HCT116 (cell line): Measurements from ENCODE around the gene CAP2.

Experiments used
- CEBPB ChIP-seq: IDR thresholded peaks from 2 replicates; pipeline ENCODE4 v1.6.1; 2012; ENCODE audit warnings: low read depth
- CTCF ChIP-seq, 3 experiments: fragments of 200-600 bp in 1 of 3; sonication (generic) in 1 of 3; IDR thresholded peaks in 2 of 3; conservative IDR thresholded peaks in 1 of 3; 2 replicates each; pipeline ENCODE4 v1.5.1; 2012 to 2017; ENCODE audit warnings: low read depth in 2 of 3, low read length in 2 of 3, antibody characterized with exemption in 1 of 3, borderline replicate concordance in 1 of 3, control low read depth in 1 of 3, mild to moderate bottlenecking in 1 of 3, mixed read lengths in 1 of 3, mixed run types in 1 of 3, moderate library complexity in 1 of 3; ENCODE audit not compliant: insufficient read depth in 1 of 3
- EGR1 ChIP-seq: IDR thresholded peaks from 2 replicates; pipeline ENCODE4 v1.6.1; 2012; ENCODE audit warnings: low read depth
- EZH2phosphoT487 ChIP-seq: fragments of 200-600 bp; IDR thresholded peaks from 2 replicates; pipeline ENCODE4 v1.6.1; 2018; ENCODE audit warnings: antibody characterized with exemption, borderline replicate concordance
- JUND ChIP-seq: IDR thresholded peaks from 2 replicates; pipeline ENCODE4 v1.6.1; 2012
- MAX ChIP-seq: IDR thresholded peaks from 2 replicates; pipeline ENCODE4 v1.6.1; 2012
- POLR2A ChIP-seq: IDR thresholded peaks from 2 replicates; pipeline ENCODE4 v1.7.0; 2011; ENCODE audit warnings: borderline replicate concordance; ENCODE audit not compliant: insufficient read depth, insufficient read length; ENCODE audit errors: extremely low read depth
- POLR2AphosphoS5 ChIP-seq: IDR thresholded peaks from 2 replicates; pipeline ENCODE4 v1.6.1; 2011; ENCODE audit warnings: mild to moderate bottlenecking, low read depth, low read length, moderate library complexity
- RAD21 ChIP-seq: IDR thresholded peaks from 2 replicates; pipeline ENCODE4 v1.6.1; 2012; ENCODE audit warnings: low read depth, mild to moderate bottlenecking
- SIN3A ChIP-seq: IDR thresholded peaks from 2 replicates; pipeline ENCODE4 v1.6.1; 2012; ENCODE audit warnings: low read depth
- SRF ChIP-seq: IDR thresholded peaks from 2 replicates; pipeline ENCODE4 v1.6.1; 2012; ENCODE audit warnings: low read depth
- ZBTB33 ChIP-seq: IDR thresholded peaks from 2 replicates; pipeline ENCODE4 v1.6.1; 2011; ENCODE audit warnings: mild to moderate bottlenecking, low read length, moderate library complexity; ENCODE audit not compliant: insufficient replicate concordance; ENCODE audit errors: extremely low read depth

- no peak for TF ChIP-seq EZH2phosphoT487
- no peak for TF ChIP-seq CTCF (IDR thresholded peaks at IDR 0.05 in 2 of 3, conservative IDR thresholded peaks at IDR 0.05 in 1 of 3; ENCODE audit: borderline replicate concordance in 1 of 3, insufficient read depth in 1 of 3, low read depth in 2 of 3, low read length in 2 of 3)
- TF ChIP-seq POLR2A = no peak
- no peak for TF ChIP-seq CEBPB
- TF ChIP-seq MAX = no peak
- no peak for TF ChIP-seq ZBTB33
- TF ChIP-seq POLR2AphosphoS5 = no peak
- no peak for TF ChIP-seq SRF
- no peak for TF ChIP-seq SIN3A
- no peak for TF ChIP-seq RAD21
- no peak for TF ChIP-seq EGR1
- no peak for TF ChIP-seq JUND
Measured at GRCh38 chr6:17476511-17476910, 83.1 kb downstream of the CAP2 start.
